Neutrophil (primary cell): ENCODE data around the gene PABPC1L.

ENCODE experiments used
- H3K27ac ChIP-seq: fragments of 200-600 bp; sonication (generic); 2 replicates; pipeline ENCODE4 v1.5.1; 2016; ENCODE audit warnings: mild to moderate bottlenecking, moderate library complexity
- H3K27me3 ChIP-seq: fragments of 200-600 bp; sonication (generic); 2 replicates; pipeline ENCODE4 v1.6.0; 2016; ENCODE audit warnings: mild to moderate bottlenecking
- H3K36me3 ChIP-seq: fragments of 200-600 bp; sonication (generic); 2 replicates; pipeline ENCODE4 v1.5.1; 2017
- H3K4me1 ChIP-seq, 2 experiments: fragments of 200-600 bp in 1 of 2; sonication (generic) in 1 of 2; 1 replicate in 1 of 2; 2 replicates in 1 of 2; pipeline versions ENCODE4 v1.5.1 to v1.6.1; 2013 to 2016; ENCODE audit warnings: low read depth in 1 of 2, low read length in 1 of 2, mild to moderate bottlenecking in 1 of 2, moderate library complexity in 1 of 2; ENCODE audit not compliant: control insufficient read depth in 1 of 2, insufficient read depth in 1 of 2
- H3K4me3 ChIP-seq, 2 experiments: fragments of 200-600 bp in 1 of 2; sonication (generic) in 1 of 2; 1 replicate in 1 of 2; 2 replicates in 1 of 2; pipeline ENCODE4 v1.5.1; 2013 to 2016; ENCODE audit warnings: low read depth in 1 of 2, low read length in 1 of 2, mild to moderate bottlenecking in 1 of 2, moderate library complexity in 1 of 2
- H3K9me3 ChIP-seq: fragments of 200-600 bp; sonication (generic); 2 replicates; pipeline ENCODE4 v1.5.1; 2016
- CTCF ChIP-seq: fragments of 200-600 bp; sonication (generic); IDR thresholded peaks from 2 replicates; pipeline ENCODE4 v1.5.1; 2016; ENCODE audit warnings: antibody characterized with exemption

Gene PABPC1L

DNA sequence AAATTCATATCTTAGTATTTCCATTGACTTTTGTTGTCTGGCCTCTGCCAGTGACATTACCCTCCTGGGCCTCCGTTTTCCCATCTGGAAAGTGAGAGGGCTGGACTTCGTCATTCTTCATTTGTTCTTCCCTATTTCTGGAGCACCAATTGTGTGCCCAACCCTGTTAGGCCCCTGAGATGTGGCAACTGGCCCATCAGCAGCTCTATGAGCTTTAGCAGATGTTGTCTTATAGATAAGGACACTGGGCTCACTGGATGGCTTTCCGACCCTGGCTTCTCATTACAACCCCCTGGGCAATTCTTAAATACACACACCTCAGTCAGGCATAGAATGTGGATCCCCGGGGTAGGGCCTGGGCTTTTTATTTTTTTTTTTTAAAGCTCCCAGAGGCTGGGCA, 14.7 kb downstream of the PABPC1L start:
- no peak overlapping the region for H3K4me3 ChIP-seq
- TF ChIP-seq CTCF = no peak
- H3K27me3 ChIP-seq = no peaks in the 10 kb centered on the region
- H3K9me3 ChIP-seq = no peaks in the 10 kb centered on the region
- H3K36me3 ChIP-seq = peaks cover 51% of the 10 kb centered on the region
- H3K27ac ChIP-seq = no peak overlapping the region
- no peaks in the 10 kb centered on the region for H3K4me1 ChIP-seq

DNA sequence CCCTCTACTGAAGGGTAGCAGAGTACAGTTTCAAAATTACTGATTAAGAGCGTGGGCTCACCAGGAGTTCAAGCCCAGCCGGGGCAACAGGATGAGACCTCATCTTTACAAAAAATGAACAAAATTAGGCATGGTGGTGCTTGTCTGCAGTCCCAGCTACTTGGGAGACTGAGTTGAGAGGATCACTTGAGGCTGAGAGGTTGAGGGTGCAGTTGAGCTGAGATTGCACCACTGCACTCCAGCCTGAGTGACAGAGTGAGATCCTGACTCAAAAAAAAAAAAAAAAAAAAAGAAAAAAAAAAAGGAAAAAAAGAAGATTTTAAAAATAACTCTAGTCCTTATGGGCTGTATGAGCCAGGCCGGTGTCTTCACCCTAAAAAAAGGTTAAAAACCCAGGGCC, 18.7 kb downstream of the PABPC1L start:
- H3K36me3 ChIP-seq = peaks cover 51% of the 10 kb centered on the region
- H3K4me1 ChIP-seq = no peaks in the 10 kb centered on the region
- no peak for TF ChIP-seq CTCF
- no peak overlapping the region for H3K4me3 ChIP-seq
- H3K9me3 ChIP-seq = no peaks in the 10 kb centered on the region
- H3K27me3 ChIP-seq = no peaks in the 10 kb centered on the region
- H3K27ac ChIP-seq = no peak overlapping the region

GRCh38 chr20:44930517-44931168, 20.8 kb downstream of the PABPC1L start:
- Histone ChIP-seq H3K4me3 (no peak overlapping the region), H3K9me3 (no peaks in the 10 kb centered on the region), H3K36me3 (peaks cover 56% of the 10 kb centered on the region), H3K4me1 (no peaks in the 10 kb centered on the region), H3K27ac (no peak overlapping the region), H3K27me3 (no peaks in the 10 kb centered on the region)
- TF ChIP-seq CTCF = no peak

- no peaks in the 10 kb centered on the region for H3K4me1 ChIP-seq
- no peaks in the 10 kb centered on the region for H3K9me3 ChIP-seq
- H3K27me3 ChIP-seq = no peaks in the 10 kb centered on the region
- peaks cover 62% of the 10 kb centered on the region for H3K36me3 ChIP-seq
- no peak for TF ChIP-seq CTCF
- no peak overlapping the region for H3K27ac ChIP-seq
- no peak overlapping the region for H3K4me3 ChIP-seq
These were observed 22.1 kb downstream of the PABPC1L start for GRCh38 chr20:44931911-44932310.

GRCh38 chr20:44932916-44933315, 23.1 kb downstream of the PABPC1L start:
- Histone ChIP-seq H3K36me3 (peaks cover 72% of the 10 kb centered on the region), H3K4me1 (no peaks in the 10 kb centered on the region), H3K9me3 (no peaks in the 10 kb centered on the region), H3K27me3 (no peaks in the 10 kb centered on the region), H3K4me3 (no peak overlapping the region), H3K27ac (no peak overlapping the region)
- no peak for TF ChIP-seq CTCF
